Measurements from ENCODE around the gene RGS12.

GRCh38 chr4:3331511-3332394 lies 38.9 kb downstream of the RGS12 start:
- TF ChIP-seq CTCF (conservative IDR thresholded peaks at IDR 0.05; ENCODE audit: low read depth, low read length) (no peak), EZH2 (IDR thresholded peaks at IDR 0.05; ENCODE audit: borderline replicate concordance, low read depth, low read length, poor library complexity, severe bottlenecking) (no peak)

Data from A673 (cell line).